ENCODE data around the gene FAAP20. TPM values are rescaled to one million over a fixed set of nuclear protein-coding genes. Genes with fewer than 3 reads are reported as not detected.

Gene FAAP20
- total and polyA plus RNA-seq, 3 donors from 2014 or later, result 65.5 to 72.6 (median 72.0) TPM

- Histone ChIP-seq H3K27ac (peak overlapping the region; percentile 82 to 94), H3K36me3 (ENCODE audit: low read depth, missing control alignments) (no peaks in the 10 kb centered on the region), H3K4me3 (no peak overlapping the region), H3K9me3 (no peaks in the 10 kb centered on the region), H3K4me1 (peaks cover 43% of the 10 kb centered on the region), H3K27me3 (no peaks in the 10 kb centered on the region)
- WGBS, 2 donors, result 52 to 65% methylated on average over 9 to 16 of the region's 16 CpGs
- TF ChIP-seq POLR2A (IDR thresholded peaks at IDR 0.05), result no peak
- TF ChIP-seq, protein P1, sequence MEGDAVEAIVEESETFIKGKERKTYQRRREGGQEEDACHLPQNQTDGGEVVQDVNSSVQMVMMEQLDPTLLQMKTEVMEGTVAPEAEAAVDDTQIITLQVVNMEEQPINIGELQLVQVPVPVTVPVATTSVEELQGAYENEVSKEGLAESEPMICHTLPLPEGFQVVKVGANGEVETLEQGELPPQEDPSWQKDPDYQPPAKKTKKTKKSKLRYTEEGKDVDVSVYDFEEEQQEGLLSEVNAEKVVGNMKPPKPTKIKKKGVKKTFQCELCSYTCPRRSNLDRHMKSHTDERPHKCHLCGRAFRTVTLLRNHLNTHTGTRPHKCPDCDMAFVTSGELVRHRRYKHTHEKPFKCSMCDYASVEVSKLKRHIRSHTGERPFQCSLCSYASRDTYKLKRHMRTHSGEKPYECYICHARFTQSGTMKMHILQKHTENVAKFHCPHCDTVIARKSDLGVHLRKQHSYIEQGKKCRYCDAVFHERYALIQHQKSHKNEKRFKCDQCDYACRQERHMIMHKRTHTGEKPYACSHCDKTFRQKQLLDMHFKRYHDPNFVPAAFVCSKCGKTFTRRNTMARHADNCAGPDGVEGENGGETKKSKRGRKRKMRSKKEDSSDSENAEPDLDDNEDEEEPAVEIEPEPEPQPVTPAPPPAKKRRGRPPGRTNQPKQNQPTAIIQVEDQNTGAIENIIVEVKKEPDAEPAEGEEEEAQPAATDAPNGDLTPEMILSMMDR (IDR thresholded peaks at IDR 0.05), result no peak
- intact Hi-C loops (cut with DNase I; ENCODE audit: low total_unique reads), result loop anchor here (10.0 kb wide), 1 partner anchor 108 kb away; no protein-coding TSS in a partner anchor
- DNase-seq, result no peak
These were observed 12.4 kb upstream of the FAAP20 start for GRCh38 chr1:2206813-2207487.

DNA sequence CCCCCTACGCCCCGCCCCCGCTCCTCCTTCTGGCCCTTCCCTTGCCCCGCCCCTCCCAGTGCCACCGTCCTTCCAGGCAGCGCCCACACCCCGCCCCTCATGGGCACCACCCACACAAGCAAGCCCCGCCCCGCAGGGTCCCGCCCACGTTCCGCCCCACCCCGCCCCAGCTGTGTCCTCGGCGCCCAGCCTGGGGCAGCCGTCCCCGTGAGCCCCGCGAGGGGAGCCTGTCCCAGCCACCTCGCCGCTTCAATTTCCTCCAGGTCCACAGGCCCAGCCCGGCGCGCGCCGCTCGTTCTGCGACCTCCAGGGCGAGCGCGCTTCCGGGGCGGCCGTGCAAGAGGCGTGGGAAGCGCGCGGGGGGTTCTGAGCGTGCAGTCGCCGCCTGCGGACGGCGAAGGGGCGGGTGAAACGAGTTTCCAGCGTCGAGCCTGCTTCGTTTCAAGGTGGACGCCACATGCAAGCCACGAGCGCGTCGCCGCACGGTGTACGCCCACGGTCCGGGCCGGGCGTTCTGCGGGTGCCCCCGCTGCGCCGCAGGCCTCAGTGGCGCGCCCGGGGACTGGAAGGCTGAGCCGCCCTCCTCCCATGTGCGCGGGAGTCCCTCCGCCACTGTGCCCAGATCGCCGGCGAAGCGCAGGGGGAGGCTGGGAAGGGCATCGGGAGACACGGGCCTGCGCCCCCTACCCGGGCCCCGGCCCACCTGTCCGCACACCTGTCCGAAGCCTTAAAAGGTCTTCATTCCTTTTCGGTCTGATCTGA, 10.8 kb upstream of the FAAP20 start:
- Histone ChIP-seq H3K9me3 (no peaks in the 10 kb centered on the region), H3K27me3 (no peaks in the 10 kb centered on the region), H3K4me3 (peak overlapping the region; percentile 54 to 55), H3K36me3 (ENCODE audit: low read depth, missing control alignments) (no peaks in the 10 kb centered on the region), H3K27ac (peak overlapping the region; percentile 67 to 94), H3K4me1 (peaks cover 43% of the 10 kb centered on the region)
- TF ChIP-seq, protein P1 (IDR thresholded peaks at IDR 0.05), result no peak
- no peak for TF ChIP-seq POLR2A (IDR thresholded peaks at IDR 0.05)
- peak; percentile 97 for DNase-seq
- 21 to 37% methylated on average over 4 to 62 of the region's 84 CpGs for WGBS, 2 donors
- intact Hi-C loops (cut with DNase I; ENCODE audit: low total_unique reads), result loop anchor here (10.0 kb wide), 1 partner anchor 109 kb away; no protein-coding TSS in a partner anchor

DNA sequence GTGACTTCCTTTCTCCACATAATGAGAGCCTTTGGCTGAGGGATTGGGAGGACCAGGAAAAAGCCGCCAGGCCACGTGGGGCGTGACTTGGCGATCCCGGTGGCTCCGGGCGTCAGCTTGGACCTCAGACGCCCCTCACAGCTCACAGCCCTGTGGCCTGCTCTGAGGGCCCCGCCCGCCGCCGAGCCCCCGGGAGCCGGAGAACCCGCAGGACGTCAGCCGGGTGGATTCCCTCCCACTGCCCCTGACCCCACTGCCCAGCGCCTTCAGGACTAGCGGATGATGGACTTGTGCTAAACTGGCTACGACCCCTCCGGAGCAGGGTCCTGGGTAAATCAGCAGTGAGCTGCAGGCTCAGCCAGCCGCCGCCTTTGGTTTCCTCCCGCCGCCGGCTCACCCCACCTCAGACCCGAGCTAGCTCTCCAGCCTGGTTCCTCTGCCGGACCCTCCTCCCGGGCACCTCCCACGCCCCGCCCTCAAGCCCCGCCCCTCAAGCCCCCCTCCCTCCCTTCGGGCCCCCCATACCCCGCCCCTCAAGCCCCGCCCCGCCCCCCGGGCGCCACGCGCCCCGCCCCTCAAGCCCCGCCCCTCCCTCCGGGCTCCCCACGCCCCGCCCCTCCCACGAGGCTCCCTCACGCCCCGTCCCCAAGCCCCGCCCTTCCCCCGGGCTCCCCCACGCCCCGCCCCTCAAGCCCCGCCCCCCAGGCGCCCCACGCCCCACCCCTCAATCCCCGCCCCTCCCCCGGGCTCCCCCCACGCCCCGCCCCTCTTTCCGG, 10.0 kb upstream of the FAAP20 start:
- Histone ChIP-seq H3K4me3 (peak overlapping the region; percentile 37 to 44), H3K4me1 (peaks cover 41% of the 10 kb centered on the region), H3K9me3 (no peaks in the 10 kb centered on the region), H3K27ac (peak overlapping the region; percentile 14 to 90), H3K27me3 (no peaks in the 10 kb centered on the region), H3K36me3 (ENCODE audit: low read depth, missing control alignments) (no peaks in the 10 kb centered on the region)
- peak; percentile 73 for DNase-seq
- 0 to 1% methylated on average over 8 to 29 of the region's 60 CpGs for WGBS, 2 donors
- intact Hi-C loops (cut with DNase I; ENCODE audit: low total_unique reads), result loop anchor here (10.0 kb wide), 1 partner anchor 110 kb away; no protein-coding TSS in a partner anchor
- TF ChIP-seq, protein P1 (IDR thresholded peaks at IDR 0.05), result no peak
- TF ChIP-seq POLR2A (IDR thresholded peaks at IDR 0.05), result no peak

DNA sequence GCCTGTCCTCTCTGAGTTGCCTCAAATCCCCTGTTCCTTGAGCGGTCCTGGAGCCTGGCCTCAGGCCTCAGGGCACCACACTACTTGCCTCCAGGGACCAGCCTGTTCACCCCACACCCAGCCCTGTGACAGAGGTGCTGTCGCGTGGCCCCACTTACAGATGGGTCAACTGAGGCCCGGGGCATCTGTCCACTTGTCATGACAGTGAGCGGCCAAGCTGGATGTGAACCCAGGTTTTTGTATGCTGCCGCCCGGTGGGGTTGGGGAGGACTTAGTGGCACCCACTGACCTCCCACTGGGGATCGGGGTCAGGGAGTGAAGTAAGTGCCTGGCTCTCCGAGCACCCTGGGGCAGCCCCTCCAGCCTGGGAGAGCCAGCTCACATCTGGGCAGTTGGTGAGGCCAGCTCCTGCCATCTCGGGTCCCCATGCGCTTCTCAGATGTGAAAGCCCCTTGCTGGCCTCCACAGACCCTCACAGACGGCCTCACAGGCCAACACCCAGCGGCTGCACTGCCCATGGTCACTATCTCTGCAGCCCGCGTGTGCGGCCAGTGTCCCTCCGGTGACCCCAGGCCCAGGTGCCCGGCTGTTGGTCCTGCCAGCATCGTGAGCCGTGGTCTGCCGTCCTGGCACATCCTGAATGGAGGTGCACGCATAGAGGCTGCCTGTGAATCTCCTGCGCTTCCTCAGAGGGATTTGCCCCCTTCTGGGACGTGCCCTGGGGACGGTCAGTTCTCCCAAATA, 9.3 kb upstream of the FAAP20 start:
- TF ChIP-seq, protein P1 (IDR thresholded peaks at IDR 0.05), result no peak
- no peak for TF ChIP-seq POLR2A (IDR thresholded peaks at IDR 0.05)
- intact Hi-C loops (cut with DNase I; ENCODE audit: low total_unique reads), result loop anchor here (10.0 kb wide), 1 partner anchor 111 kb away; no protein-coding TSS in a partner anchor
- DNase-seq, result no peak
- peaks cover 38% of the 10 kb centered on the region for H3K4me1 ChIP-seq
- no peaks in the 10 kb centered on the region for H3K9me3 ChIP-seq
- H3K27me3 ChIP-seq, result no peaks in the 10 kb centered on the region
- WGBS, 2 donors, result 42 to 57% methylated on average over 15 to 22 of the region's 25 CpGs
- H3K4me3 ChIP-seq, result peak overlapping the region in 1 of 2 donors; percentile 44
- no peaks in the 10 kb centered on the region for H3K36me3 ChIP-seq (ENCODE audit: low read depth, missing control alignments)
- H3K27ac ChIP-seq, result peak overlapping the region; percentile 14 to 90

Measured in testis (tissue), 3 donors.